Measurements from ENCODE around the gene FARP1. TPM values are rescaled to one million over a fixed set of nuclear protein-coding genes. Genes with fewer than 3 reads are reported as not detected.

Gene FARP1
- total and polyA plus RNA-seq, 10 of the 15 experiments (the other 5 are each of a cell fraction or from before 2014, with no cell fraction given), result 0.17 to 6.9 (median 0.68) TPM

Small RNAs within 50 kb of the gene (microRNA-seq; reads per million reads assigned to microRNA genes)
- gene MIR3170, result not detected

Small RNAs within 50 kb of the gene (small RNA-seq; reads per million reads assigned to genes)
- gene MIR3170, result not detected

Other genes with a start within 250 kb of the FARP1 start
- gene IPO5, start 189.4 kb upstream of the FARP1 start, total RNA-seq (2014; rRNA removed), result 196 and 216 TPM in 2 replicates
- gene IPO5, start 189.4 kb upstream of the FARP1 start, total RNA-seq (2014; rRNA removed; fragmentation: Illumina TruSeq; extraction: Trizol), result 143 and 144 TPM in 2 replicates
- gene IPO5, start 189.4 kb upstream of the FARP1 start, total RNA-seq (2021), result 186 and 189 TPM in 2 replicates
- gene IPO5, start 189.4 kb upstream of the FARP1 start, polyA plus RNA-seq (2011; rRNA removed), result 159 and 175 TPM in 2 replicates
- 160 and 184 TPM in 2 replicates for gene IPO5, start 189.4 kb upstream of the FARP1 start, polyA plus RNA-seq (2014; fragmentation: Illumina TruSeq; extraction: Trizol)
- 10 to 100 TPM; 45.7 to 53.4 TPM for gene IPO5, start 189.4 kb upstream of the FARP1 start, polyA plus RNA-seq (2014; fragmentation: Nextera tagmentation; extraction: Ambion mirVana)
- gene IPO5, start 189.4 kb upstream of the FARP1 start, polyA plus RNA-seq (2014; rRNA removed), result 95.4 and 123 TPM in 2 replicates
- gene IPO5, start 189.4 kb upstream of the FARP1 start, polyA plus RNA-seq (2016; fragmentation: Nextera tagmentation; extraction: Ambion mirVana), result 100 to 1,000 TPM; 105 to 120 TPM
- gene RNF113B, start 34.2 kb downstream of the FARP1 start, total RNA-seq (2014; rRNA removed), result not detected in 2 replicates
- gene RNF113B, start 34.2 kb downstream of the FARP1 start, total RNA-seq (2014; rRNA removed; fragmentation: Illumina TruSeq; extraction: Trizol), result not detected in 2 replicates
- not detected in 2 replicates for gene RNF113B, start 34.2 kb downstream of the FARP1 start, total RNA-seq (2021)
- not detected in 2 replicates for gene RNF113B, start 34.2 kb downstream of the FARP1 start, polyA plus RNA-seq (2011; rRNA removed)
- not detected in 2 replicates for gene RNF113B, start 34.2 kb downstream of the FARP1 start, polyA plus RNA-seq (2014; fragmentation: Illumina TruSeq; extraction: Trizol)
- gene RNF113B, start 34.2 kb downstream of the FARP1 start, polyA plus RNA-seq (2014; fragmentation: Nextera tagmentation; extraction: Ambion mirVana), result not detected
- gene RNF113B, start 34.2 kb downstream of the FARP1 start, polyA plus RNA-seq (2014; rRNA removed), result not detected in 2 replicates
- gene RNF113B, start 34.2 kb downstream of the FARP1 start, polyA plus RNA-seq (2016; fragmentation: Nextera tagmentation; extraction: Ambion mirVana), result not detected